Right lobe of liver (tissue), 6 donors: Measurements from ENCODE around the gene CCDC15. TPM values are rescaled to one million over a fixed set of nuclear protein-coding genes. Genes with fewer than 3 reads are reported as not detected.

Experiments
- ATAC-seq, 4 donors: fragments of 200-7000 bp; cut with Tn5 transposase; one replicate each; pipeline ENCODE4 v1.9.1; 2020; ENCODE audit warnings: mild to moderate bottlenecking in 4 of 4, moderate library complexity in 4 of 4
- DNase-seq, 3 donors: peaks; one replicate each; pipeline ENCODE4 v3.0.0-alpha.2; 2020
- H3K27ac ChIP-seq, 3 donors: fragments of 200-600 bp; one replicate each; pipeline ENCODE4 v1.8.0; 2022
- H3K27me3 ChIP-seq, 2 donors: fragments of 200-600 bp; one replicate each; pipeline ENCODE4 v1.8.0; 2022
- H3K36me3 ChIP-seq, 4 donors: fragments of 200-600 bp; sonication (generic) in 1 of 4; one replicate each; pipeline versions ENCODE4 v1.5.1 to v1.8.0; 2017 to 2022; ENCODE audit warnings: control low read depth in 1 of 4
- H3K4me1 ChIP-seq, 4 donors: fragments of 200-600 bp; sonication (generic) in 1 of 4; one replicate each; pipeline versions ENCODE4 v1.5.1 to v1.8.0; 2017 to 2022; ENCODE audit warnings: control low read depth in 1 of 4
- H3K4me3 ChIP-seq, 3 donors: fragments of 200-600 bp; one replicate each; pipeline ENCODE4 v1.8.0; 2022
- H3K9me3 ChIP-seq, 4 donors: fragments of 200-600 bp; sonication (generic) in 1 of 4; one replicate each; pipeline versions ENCODE4 v1.5.1 to v1.8.0; 2017 to 2022; ENCODE audit warnings: control low read depth in 1 of 4
- CTCF ChIP-seq, 4 donors: fragments of 200-600 bp in 3 of 4; fragments of 450-650 bp in 1 of 4; IDR thresholded peaks; one replicate each; pipeline versions ENCODE4 v1.5.1 to v1.8.0; 2016 to 2022; ENCODE audit warnings: antibody characterized with exemption in 4 of 4, mild to moderate bottlenecking in 2 of 4
- POLR2A ChIP-seq: fragments of 450-650 bp; IDR thresholded peaks from one replicate; pipeline ENCODE4 v1.6.1; 2017; ENCODE audit warnings: antibody characterized with exemption, mild to moderate bottlenecking
- WGBS: methylation state at CpG from one replicate; pipeline ENCODE4 v1.1.6; 2018; ENCODE audit warnings: low coverage, low lambda C conversion rate; ENCODE audit not compliant: insufficient coverage; ENCODE audit errors: missing lambda C conversion rate; 5-methylcytosine and 5-hydroxymethylcytosine counted together
- intact Hi-C, 2 donors: fragments of 100-400 bp; cut with DNase I; formaldehyde crosslinking; loops; one replicate each; pipeline versions ENCODE4 v1.11.2 to v1.14.1; 2022
- total RNA-seq, 6 experiments: library from RNA; depleted of rRNA in 2 of 6; stranded (reverse); fragments of >200 nt in 2 of 6; fragmentation: NEBNext Ultra II Directional in 3 of 6; extraction: Animal tissue kit (Norgen Biotek cat#: 25700) in 3 of 6; gene quantifications; one replicate each; pipeline versions ENCODE4 v1.1.0 to v1.2.4, GENCODE V29; 2016 to 2023
- donor health status: DM: no; HTN: yes; CAD: no.
- donor health status: DM: no; HTN: no; CAD: no.
- donor health status: DM: no; HTN: no; CAD: no.
- donor health status: DM: no; HTN: yes; CAD: no.
- donor health status: DM: no; HTN: yes; CAD: no.

The CCDC15 gene
- total RNA-seq, 6 experiments from 2014 or later = 0.57 to 1.8 (median 0.70) TPM

GRCh38 chr11:124920870-124921609 is 33.0 kb upstream of the CCDC15 start:
- Histone ChIP-seq H3K27ac (peak overlapping the region in 1 of 3 donors; percentile 38), H3K9me3 (no peaks in the 10 kb centered on the region), H3K36me3 (no peaks in the 10 kb centered on the region), H3K4me3 (peak overlapping the region; percentile 30 to 42 (median 41)), H3K4me1 (peaks cover 0 to 14% (median 0%) of the 10 kb centered on the region in 4 donors), H3K27me3 (no peaks in the 10 kb centered on the region)
- ATAC-seq = peak; percentile 65 to 82 (median 76)
- TF ChIP-seq POLR2A (no peak), CTCF (IDR thresholded peaks at IDR 0.05) (no peak)
- WGBS = 15% methylated on average over 6 of the region's 82 CpGs
- intact Hi-C loops = no loop called here
- peak; percentile 78 to 82 (median 81) for DNase-seq

GRCh38 chr11:124922831-124923230 is 31.2 kb upstream of the CCDC15 start:
- Histone ChIP-seq H3K36me3 (no peaks in the 10 kb centered on the region), H3K27ac (no peak overlapping the region), H3K4me3 (no peak overlapping the region), H3K27me3 (no peaks in the 10 kb centered on the region), H3K9me3 (no peaks in the 10 kb centered on the region), H3K4me1 (peaks cover 0 to 14% (median 0%) of the 10 kb centered on the region in 4 donors)
- TF ChIP-seq CTCF (IDR thresholded peaks at IDR 0.05) (no peak), POLR2A (no peak)
- DNase-seq (no peak), ATAC-seq (no peak)
- 68% methylated on average over 4 of the region's 4 CpGs for WGBS
- intact Hi-C loops = no loop called here

- no peak overlapping the region for H3K4me3 ChIP-seq
- H3K4me1 ChIP-seq = peaks cover 0 to 12% (median 0%) of the 10 kb centered on the region in 4 donors
- intact Hi-C loops = no loop called here
- no peak overlapping the region for H3K27ac ChIP-seq
- DNase-seq (no peak), ATAC-seq (no peak)
- TF ChIP-seq POLR2A = no peak
- no peak for TF ChIP-seq CTCF (IDR thresholded peaks at IDR 0.05)
- H3K9me3 ChIP-seq = no peaks in the 10 kb centered on the region
- H3K27me3 ChIP-seq = no peaks in the 10 kb centered on the region
- no peaks in the 10 kb centered on the region for H3K36me3 ChIP-seq
Measured at GRCh38 chr11:124923296-124923695, 30.7 kb upstream of the CCDC15 start.

GRCh38 chr11:124928942-124929665 is 24.9 kb upstream of the CCDC15 start:
- Histone ChIP-seq H3K36me3 (no peaks in the 10 kb centered on the region), H3K4me3 (no peak overlapping the region), H3K27ac (peak overlapping the region in 2 of 3 donors; percentile 68 to 76), H3K27me3 (no peaks in the 10 kb centered on the region), H3K9me3 (no peaks in the 10 kb centered on the region), H3K4me1 (peaks cover 0 to 36% (median 0%) of the 10 kb centered on the region in 4 donors)
- 15% methylated on average over 4 of the region's 4 CpGs for WGBS
- ATAC-seq (peak; percentile 86 to 92 (median 91)), DNase-seq (peak in 2 of 3 donors; percentile 34 to 83)
- no peak for TF ChIP-seq CTCF (IDR thresholded peaks at IDR 0.05)
- no peak for TF ChIP-seq POLR2A
- intact Hi-C loops = no loop called here
